Stimulated activated CD4-positive, alpha-beta T cell treated with anti-CD3 and anti-CD28 coated beads, Interleukin-15, amount 100 ng/mL, for 48 hours (primary cell): Measurements from ENCODE around the gene TOP2A.

Experiments
- DNase-seq, 2 donors: peaks; one replicate each; pipeline ENCODE4 v3.0.0-alpha.2; 2020; ENCODE audit warnings: low read depth in 2 of 2

TOP2A gene

GRCh38 chr17:40345994-40346764 is 71.5 kb downstream of the TOP2A start:
- no peak for DNase-seq

- no peak for DNase-seq
Observed at GRCh38 chr17:40345161-40345993, 72.3 kb downstream of the TOP2A start.

GRCh38 chr17:40344421-40345160 is 73.1 kb downstream of the TOP2A start:
- no peak for DNase-seq

GRCh38 chr17:40343219-40344119 is 74.2 kb downstream of the TOP2A start:
- DNase-seq: no peak

GRCh38 chr17:40342504-40343218 is 75.0 kb downstream of the TOP2A start:
- no peak for DNase-seq

GRCh38 chr17:40341808-40342503 is 75.7 kb downstream of the TOP2A start:
- DNase-seq: no peak

- peak; percentile 79 to 83 for DNase-seq
Observed at GRCh38 chr17:40340880-40341807, 76.6 kb downstream of the TOP2A start.

GRCh38 chr17:40340327-40340726 is 77.4 kb downstream of the TOP2A start:
- DNase-seq: no peak

- DNase-seq: no peak
Observed at GRCh38 chr17:40338941-40339649, 78.6 kb downstream of the TOP2A start.
